Measurements from ENCODE around the gene SLC17A5. TPM values are rescaled to one million over a fixed set of nuclear protein-coding genes. Genes with fewer than 3 reads are reported as not detected.

SLC17A5 gene, protein sequence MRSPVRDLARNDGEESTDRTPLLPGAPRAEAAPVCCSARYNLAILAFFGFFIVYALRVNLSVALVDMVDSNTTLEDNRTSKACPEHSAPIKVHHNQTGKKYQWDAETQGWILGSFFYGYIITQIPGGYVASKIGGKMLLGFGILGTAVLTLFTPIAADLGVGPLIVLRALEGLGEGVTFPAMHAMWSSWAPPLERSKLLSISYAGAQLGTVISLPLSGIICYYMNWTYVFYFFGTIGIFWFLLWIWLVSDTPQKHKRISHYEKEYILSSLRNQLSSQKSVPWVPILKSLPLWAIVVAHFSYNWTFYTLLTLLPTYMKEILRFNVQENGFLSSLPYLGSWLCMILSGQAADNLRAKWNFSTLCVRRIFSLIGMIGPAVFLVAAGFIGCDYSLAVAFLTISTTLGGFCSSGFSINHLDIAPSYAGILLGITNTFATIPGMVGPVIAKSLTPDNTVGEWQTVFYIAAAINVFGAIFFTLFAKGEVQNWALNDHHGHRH
- total RNA-seq: 10 to 100 TPM in 1 of 4 donors, 1 to 10 TPM in 3; 6.1 to 13.1 (median 8.0) TPM
- polyA plus RNA-seq: 5.2 TPM
- long read RNA-seq, donor 1, transcript SLC17A5-201 (11 exons, 3,455 nt): major isoform, 15 of 23 reads
- long read RNA-seq, donor 1, partial matches to known transcripts: 0 of 23 reads
- long read RNA-seq, donor 1, other reads (novel, unspliced or antisense): 8 of 23 reads
- long read RNA-seq, donor 2, partial matches to known transcripts: 1 of 7 reads
- long read RNA-seq, donor 2, other reads (novel, unspliced or antisense): 5 of 7 reads
- long read RNA-seq, donor 3, transcript SLC17A5-201 (11 exons, 3,455 nt): major isoform, 31 of 64 reads
- long read RNA-seq, donor 3, partial matches to known transcripts: 6 of 64 reads
- long read RNA-seq, donor 3, other reads (novel, unspliced or antisense): 27 of 64 reads
- long read RNA-seq, donor 4, partial matches to known transcripts: 1 of 4 reads
- long read RNA-seq, donor 4, other reads (novel, unspliced or antisense): 2 of 4 reads

DNA sequence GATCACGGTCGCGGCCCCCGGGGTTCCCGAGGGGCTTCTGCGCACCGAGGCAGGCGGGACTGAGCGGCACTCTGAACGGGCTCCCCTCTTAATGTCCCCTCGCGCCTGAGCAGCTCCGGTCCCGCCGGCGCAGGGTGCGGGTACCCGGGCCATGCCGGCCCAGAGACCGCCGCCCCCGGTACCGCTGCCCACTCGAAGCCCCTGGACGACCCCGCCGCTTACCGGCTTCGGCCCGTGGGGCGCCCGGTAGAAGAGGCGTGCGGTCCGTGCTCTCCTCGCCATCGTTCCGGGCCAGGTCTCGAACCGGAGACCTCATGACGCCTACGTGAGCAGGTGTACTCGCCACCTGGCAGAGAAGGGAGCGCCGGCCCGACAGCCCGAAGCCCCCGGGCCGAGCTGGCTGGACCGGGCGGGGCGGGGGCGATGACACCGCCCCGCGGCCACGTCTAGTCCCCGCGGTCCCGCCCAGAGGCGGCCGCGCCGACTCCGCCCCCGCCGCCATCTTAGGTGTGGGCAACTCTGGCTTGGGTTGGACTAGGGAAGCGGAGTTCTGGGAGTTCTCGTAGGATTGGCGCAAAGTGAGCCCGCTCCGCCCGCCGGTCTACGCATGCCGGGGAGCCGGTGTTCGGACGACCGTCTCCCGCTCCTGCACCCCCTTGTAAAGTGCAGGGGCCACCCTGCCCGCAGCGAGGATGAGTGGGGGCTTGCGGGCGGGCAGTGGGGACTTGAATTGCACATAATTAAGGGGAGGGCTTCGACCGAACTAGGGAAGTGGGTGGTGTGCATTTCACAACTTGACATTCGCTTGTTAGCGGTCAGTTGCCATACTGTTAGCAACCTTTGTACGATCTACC lies at the start of gene SLC17A5:
Gene SLC17A5 (minus strand): TSS at position 422 of the 854 bp plus-strand sequence. CDS start 106 bp downstream, at position 316.
- H3K9me3 ChIP-seq (ENCODE audit: control insufficient read depth, low read length): no peaks in the 10 kb centered on the region
- peak within 1 kb of the TSS; percentile 91 for H3K4me3 ChIP-seq (ENCODE audit: low read length)
- no peaks in the 10 kb centered on the region for H3K4me1 ChIP-seq (ENCODE audit: control insufficient read depth, insufficient read depth, low read length)
- peak within 1 kb of the TSS; percentile 97 for H3K27ac ChIP-seq (ENCODE audit: low read length)
- ATAC-seq (peak; percentile 99), DNase-seq (peak; percentile 93 to 98 (median 98))
- intact Hi-C loops (cut with DNase I): loop anchor here in 1 of 4 donors (5.0 kb wide), 1 partner anchor 136 kb away; no protein-coding TSS in a partner anchor
- under 1% methylated on average over 90 of the region's 90 CpGs for WGBS
- H3K27me3 ChIP-seq (ENCODE audit: control insufficient read depth, insufficient read depth): no peaks in the 10 kb centered on the region

DNA sequence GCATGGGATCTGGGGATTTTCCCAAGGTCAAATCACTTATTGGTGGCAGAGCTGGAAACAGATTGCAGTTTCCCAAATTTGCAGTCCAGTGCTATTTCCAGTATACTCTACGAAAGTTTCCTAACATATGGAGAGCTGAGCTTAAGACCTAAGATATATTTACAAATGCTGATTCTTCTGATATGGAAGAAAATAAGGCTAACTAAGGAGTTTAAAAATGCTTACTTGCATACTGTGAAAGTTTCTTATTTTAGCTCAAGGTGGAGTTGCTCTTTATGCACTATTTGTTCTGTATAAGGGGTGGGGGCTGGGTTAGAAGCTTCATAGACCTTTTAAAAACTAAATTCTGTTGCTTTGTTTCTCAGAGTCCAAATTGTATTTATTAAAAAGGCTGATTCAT lies 49.7 kb upstream of the SLC17A5 start:
- H3K27ac ChIP-seq (ENCODE audit: low read length): no peak overlapping the region
- ATAC-seq: no peak
- no peaks in the 10 kb centered on the region for H3K9me3 ChIP-seq (ENCODE audit: control insufficient read depth, low read length)
- H3K27me3 ChIP-seq (ENCODE audit: control insufficient read depth, insufficient read depth): no peaks in the 10 kb centered on the region
- DNase-seq: no peak
- peaks cover 3% of the 10 kb centered on the region for H3K4me1 ChIP-seq (ENCODE audit: control insufficient read depth, insufficient read depth, low read length)
- no peak overlapping the region for H3K4me3 ChIP-seq (ENCODE audit: low read length)
- whole genome bisulfite sequencing: 64% methylated on average over 1 of the region's 1 CpG
- intact Hi-C loops (cut with DNase I): no loop called here

DNA sequence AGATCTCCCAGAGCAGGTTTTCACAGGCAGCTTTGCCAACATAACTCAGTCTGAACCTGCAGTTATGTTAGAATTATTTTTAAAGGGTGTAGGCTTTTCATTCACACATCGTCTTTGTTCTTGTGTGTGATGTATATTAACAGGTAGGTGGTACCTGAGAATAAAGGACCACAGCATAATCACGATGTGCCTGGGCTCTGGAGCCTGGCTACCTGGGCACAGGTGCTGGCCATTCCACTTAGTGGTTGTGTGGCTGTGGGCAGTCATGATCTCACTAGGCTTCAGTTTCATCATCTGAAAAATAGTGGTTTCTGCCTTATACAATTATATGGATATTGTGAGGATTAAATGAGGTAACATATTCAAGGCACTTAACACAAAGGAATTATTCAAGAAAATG lies 48.7 kb upstream of the SLC17A5 start:
- H3K4me3 ChIP-seq (ENCODE audit: low read length): no peak overlapping the region
- peaks cover 3% of the 10 kb centered on the region for H3K4me1 ChIP-seq (ENCODE audit: control insufficient read depth, insufficient read depth, low read length)
- no peaks in the 10 kb centered on the region for H3K27me3 ChIP-seq (ENCODE audit: control insufficient read depth, insufficient read depth)
- no peak overlapping the region for H3K27ac ChIP-seq (ENCODE audit: low read length)
- ATAC-seq (no peak), DNase-seq (no peak)
- H3K9me3 ChIP-seq (ENCODE audit: control insufficient read depth, low read length): no peaks in the 10 kb centered on the region
- intact Hi-C loops (cut with DNase I): no loop called here
- 92% methylated on average over 2 of the region's 2 CpGs for WGBS

DNA sequence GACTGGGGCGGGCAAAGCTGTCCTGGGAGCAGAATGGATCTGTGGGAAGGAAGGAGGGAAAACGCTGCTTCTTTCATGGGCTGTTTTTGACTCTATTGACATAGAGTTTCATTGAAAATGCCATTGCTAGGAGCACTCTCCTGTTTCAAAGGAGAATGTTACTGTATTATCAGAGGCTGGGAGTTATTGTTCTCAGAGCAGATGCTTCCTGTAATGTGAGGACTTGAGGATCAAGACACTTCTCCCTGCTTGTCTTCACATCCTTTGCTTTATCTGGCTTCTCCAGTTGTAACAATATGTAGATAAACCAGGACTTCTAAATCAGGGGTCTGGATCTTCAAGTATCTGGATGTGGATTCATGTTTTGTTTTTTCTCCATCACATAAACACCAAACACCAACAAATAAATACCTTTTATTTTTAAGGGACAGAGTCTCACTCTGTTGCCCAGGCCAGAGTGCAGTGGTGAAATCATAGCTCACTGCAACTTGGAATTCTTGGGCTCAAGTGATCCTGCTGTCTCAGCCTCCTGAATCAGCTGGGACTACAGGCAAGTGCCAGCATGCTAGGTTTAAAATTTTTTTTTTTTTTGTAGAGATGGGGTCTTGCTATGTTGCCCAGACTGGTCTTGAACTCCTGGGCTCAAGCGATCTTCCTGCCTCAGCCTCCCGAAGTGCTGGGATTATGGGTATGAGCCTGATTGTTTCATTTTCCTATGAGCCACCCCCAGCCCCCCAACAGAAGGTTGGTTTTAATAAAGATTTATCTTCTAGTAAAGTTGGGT lies 46.1 kb upstream of the SLC17A5 start:
- Histone ChIP-seq H3K9me3 (ENCODE audit: control insufficient read depth, low read length) (no peaks in the 10 kb centered on the region), H3K27me3 (ENCODE audit: control insufficient read depth, insufficient read depth) (no peaks in the 10 kb centered on the region), H3K4me1 (ENCODE audit: control insufficient read depth, insufficient read depth, low read length) (peaks cover 3% of the 10 kb centered on the region), H3K27ac (ENCODE audit: low read length) (no peak overlapping the region), H3K4me3 (ENCODE audit: low read length) (no peak overlapping the region)
- WGBS: 75% methylated on average over 4 of the region's 4 CpGs
- DNase-seq (no peak), ATAC-seq (no peak)
- intact Hi-C loops (cut with DNase I): no loop called here

DNA sequence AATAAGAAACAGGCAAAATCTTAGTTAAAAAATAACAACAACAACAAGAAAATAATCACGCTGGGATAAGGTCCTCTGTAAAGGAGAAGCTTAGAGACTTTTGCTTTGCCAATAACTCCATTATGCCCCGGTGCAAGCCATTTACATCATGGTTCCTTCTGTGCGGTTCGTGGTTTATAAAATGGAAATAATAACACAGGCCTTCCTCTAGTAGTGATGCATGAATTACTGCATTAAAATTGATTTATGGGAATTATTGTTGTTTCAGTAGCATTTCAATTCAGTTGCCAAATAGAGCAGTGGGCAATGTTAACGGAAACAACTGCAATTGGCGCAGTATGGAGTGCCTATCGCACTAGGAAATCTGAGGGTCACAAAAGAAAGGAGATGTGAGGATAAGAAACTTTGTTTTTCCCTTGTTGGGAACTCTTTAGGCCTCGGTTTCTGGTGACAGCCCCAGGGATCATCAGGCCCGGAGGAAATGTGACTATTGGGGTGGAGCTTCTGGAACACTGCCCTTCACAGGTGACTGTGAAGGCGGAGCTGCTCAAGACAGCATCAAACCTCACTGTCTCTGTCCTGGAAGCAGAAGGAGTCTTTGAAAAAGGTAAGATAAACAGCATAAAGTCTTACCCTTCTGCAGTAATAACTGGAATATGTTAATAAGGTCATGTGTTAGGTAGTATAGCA lies 43.3 kb upstream of the SLC17A5 start:
- 73% methylated on average over 10 of the region's 10 CpGs for WGBS
- intact Hi-C loops (cut with DNase I): no loop called here

DNA sequence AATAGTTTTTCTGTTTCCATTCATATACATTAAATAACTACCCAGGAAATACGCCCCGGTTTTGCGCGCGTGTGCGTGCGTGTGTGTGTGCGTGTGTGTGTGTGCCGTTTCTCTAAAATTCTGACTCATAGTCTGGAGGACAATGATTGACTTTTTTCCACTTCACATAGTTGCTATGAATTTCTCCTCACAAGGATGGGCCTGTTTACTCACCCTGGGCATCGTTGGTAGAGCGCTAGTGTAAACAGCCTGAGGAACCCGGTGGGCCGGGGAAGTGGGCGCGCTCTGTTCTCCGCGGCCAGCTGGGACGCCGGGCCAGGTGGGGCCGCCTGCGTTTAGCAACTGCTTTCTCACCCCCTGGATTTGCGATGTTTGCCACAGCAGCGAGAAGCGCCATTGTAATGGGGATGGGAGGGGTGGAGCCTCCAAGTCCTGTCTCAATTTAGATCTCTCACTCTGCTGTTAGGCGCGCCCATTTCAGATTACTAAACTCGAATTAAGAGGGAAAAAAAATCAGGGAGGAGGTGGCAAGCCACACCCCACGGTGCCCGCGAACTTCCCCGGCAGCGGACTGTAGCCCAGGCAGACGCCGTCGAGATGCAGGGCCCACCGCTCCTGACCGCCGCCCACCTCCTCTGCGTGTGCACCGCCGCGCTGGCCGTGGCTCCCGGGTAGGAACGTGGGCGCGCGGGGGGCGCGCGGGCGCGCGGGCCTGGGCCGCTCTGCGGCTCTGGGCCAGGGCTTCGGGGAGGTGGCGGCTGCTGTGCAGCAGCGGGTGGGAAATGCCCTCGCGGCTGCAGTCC lies 42.0 kb upstream of the SLC17A5 start, which contains the start of gene CD109:
Gene CD109 (plus strand): TSS at position 585 of the 803 bp plus-strand sequence. CDS start 13 bp downstream, at position 598.
- peak within 1 kb of the TSS; percentile 71 for H3K27ac ChIP-seq (ENCODE audit: low read length)
- DNase-seq (peak; percentile 38 to 78 (median 77)), ATAC-seq (peak; percentile 91)
- H3K4me1 ChIP-seq (ENCODE audit: control insufficient read depth, insufficient read depth, low read length): no peaks in the 10 kb centered on the region
- intact Hi-C loops (cut with DNase I): no loop called here
- no peaks in the 10 kb centered on the region for H3K9me3 ChIP-seq (ENCODE audit: control insufficient read depth, low read length)
- 4% methylated on average over 61 of the region's 61 CpGs for WGBS
- H3K4me3 ChIP-seq (ENCODE audit: low read length): peak within 1 kb of the TSS; percentile 80
- no peaks in the 10 kb centered on the region for H3K27me3 ChIP-seq (ENCODE audit: control insufficient read depth, insufficient read depth)

More for the DNA sequence above, 43.3 kb upstream of the SLC17A5 start:
- DNase-seq (no peak), ATAC-seq (no peak)
- H3K27me3 ChIP-seq (ENCODE audit: control insufficient read depth, insufficient read depth): no peaks in the 10 kb centered on the region
- H3K27ac ChIP-seq (ENCODE audit: low read length): no peak overlapping the region
- H3K9me3 ChIP-seq (ENCODE audit: control insufficient read depth, low read length): no peaks in the 10 kb centered on the region
- H3K4me1 ChIP-seq (ENCODE audit: control insufficient read depth, insufficient read depth, low read length): no peaks in the 10 kb centered on the region
- peak overlapping the region; percentile 80 for H3K4me3 ChIP-seq (ENCODE audit: low read length)

DNA sequence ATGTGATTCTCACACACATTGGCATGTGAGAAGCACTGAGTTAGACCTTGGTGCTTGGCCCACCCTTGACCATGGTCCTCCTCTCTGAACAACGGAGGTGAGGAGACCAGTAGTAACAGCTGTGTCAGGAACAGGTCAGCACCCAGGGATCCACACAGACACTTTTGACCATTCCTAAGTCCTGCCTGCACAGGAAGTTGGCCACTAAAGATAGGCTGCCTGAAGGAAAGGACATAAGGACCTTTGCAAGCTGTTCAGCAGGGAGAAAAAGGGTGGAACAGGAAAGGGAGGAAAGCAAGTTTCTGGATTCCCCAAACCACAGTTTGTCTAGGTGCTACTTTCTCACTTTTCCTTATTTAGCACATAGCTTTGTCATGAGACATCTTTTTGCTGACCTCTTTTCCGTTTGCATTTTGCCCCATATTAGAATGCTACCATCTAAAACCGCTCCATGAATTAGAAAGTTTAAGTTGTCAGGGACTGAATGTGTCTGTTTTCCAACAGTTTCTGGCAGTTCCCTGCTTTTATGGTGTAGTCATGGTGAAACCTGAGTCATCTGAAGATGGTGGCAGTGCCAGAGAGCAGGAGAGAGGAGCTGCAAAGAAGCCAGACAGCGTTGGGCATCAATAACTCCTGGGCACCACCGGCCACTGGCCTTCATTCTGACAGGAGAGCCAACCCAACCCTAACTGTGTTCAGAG lies 41.1 kb upstream of the SLC17A5 start:
- H3K4me1 ChIP-seq (ENCODE audit: control insufficient read depth, insufficient read depth, low read length): no peaks in the 10 kb centered on the region
- WGBS: 62% methylated on average over 5 of the region's 5 CpGs
- no peaks in the 10 kb centered on the region for H3K9me3 ChIP-seq (ENCODE audit: control insufficient read depth, low read length)
- H3K27me3 ChIP-seq (ENCODE audit: control insufficient read depth, insufficient read depth): no peaks in the 10 kb centered on the region
- ATAC-seq: peak; percentile 12 to 38
- intact Hi-C loops (cut with DNase I): no loop called here
- DNase-seq: no peak
- no peak overlapping the region for H3K4me3 ChIP-seq (ENCODE audit: low read length)
- H3K27ac ChIP-seq (ENCODE audit: low read length): peak overlapping the region; percentile 15

DNA sequence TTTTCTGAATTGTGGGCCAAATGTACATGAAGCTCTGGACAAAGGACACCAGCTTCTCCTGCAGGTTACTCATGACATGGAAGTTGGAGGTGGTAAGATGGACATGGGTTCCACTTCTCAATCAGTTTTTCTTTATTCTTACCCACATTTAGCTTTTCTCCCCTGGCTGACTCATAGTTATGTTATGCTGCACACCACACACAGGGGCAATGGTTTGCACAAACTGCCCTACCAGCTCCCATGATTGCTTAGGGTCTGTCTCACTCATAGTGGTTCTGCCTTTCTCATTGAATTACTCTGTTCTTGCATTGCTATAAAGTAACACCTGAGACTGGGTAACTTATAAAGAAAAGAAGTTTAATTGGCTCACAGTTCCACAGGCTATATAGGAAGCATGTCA lies 37.7 kb upstream of the SLC17A5 start:
- H3K27ac ChIP-seq (ENCODE audit: low read length): no peak overlapping the region
- ATAC-seq: no peak
- no peaks in the 10 kb centered on the region for H3K9me3 ChIP-seq (ENCODE audit: control insufficient read depth, low read length)
- no peak for DNase-seq
- no peak overlapping the region for H3K4me3 ChIP-seq (ENCODE audit: low read length)
- no peaks in the 10 kb centered on the region for H3K4me1 ChIP-seq (ENCODE audit: control insufficient read depth, insufficient read depth, low read length)
- no peaks in the 10 kb centered on the region for H3K27me3 ChIP-seq (ENCODE audit: control insufficient read depth, insufficient read depth)
- intact Hi-C loops (cut with DNase I): no loop called here

All from right cardiac atrium (tissue), 5 donors.